GM10847 (cell line): ENCODE results near the gene PTPN1.

Experiments
- POLR2A ChIP-seq: IDR thresholded peaks from 2 replicates; pipeline ENCODE4 v1.6.1; 2011; ENCODE audit not compliant: insufficient read length; ENCODE audit errors: extremely low read depth

Gene PTPN1

DNA sequence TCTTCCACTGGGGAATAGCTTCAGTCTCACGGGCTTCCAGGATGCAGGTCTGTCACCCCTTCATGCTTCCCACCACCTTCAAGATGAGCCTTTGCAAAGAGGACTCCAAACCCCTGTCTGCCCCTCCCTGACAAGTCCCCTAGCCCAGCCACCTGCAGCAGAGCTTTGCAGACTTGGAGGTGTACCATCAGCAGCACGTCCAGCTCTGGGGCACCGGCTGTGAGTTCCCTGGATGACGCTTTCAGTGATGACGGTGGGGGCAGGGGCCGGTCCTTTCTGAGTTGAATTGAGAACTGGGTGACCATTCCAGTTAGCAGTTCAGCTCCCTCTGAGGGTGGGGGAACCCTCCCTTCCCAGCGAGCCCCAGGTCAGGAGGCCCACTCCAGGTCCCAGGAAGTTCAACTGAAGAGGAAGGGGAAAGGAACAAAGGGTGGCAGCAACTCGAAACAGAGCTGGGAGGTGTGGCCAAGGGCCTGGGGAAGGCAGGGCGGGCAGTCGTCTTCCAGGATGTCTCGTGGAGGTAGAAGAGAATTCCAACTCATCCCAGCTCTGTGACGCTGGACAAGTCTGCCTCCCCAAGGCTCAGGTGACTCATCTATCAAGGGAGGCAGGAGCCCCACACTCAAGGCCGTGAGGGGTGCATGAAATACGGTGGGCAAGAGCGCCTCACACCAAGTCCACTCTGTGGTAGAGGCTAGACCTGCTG lies 86.0 kb downstream of the PTPN1 start:
- TF ChIP-seq POLR2A, result no peak

DNA sequence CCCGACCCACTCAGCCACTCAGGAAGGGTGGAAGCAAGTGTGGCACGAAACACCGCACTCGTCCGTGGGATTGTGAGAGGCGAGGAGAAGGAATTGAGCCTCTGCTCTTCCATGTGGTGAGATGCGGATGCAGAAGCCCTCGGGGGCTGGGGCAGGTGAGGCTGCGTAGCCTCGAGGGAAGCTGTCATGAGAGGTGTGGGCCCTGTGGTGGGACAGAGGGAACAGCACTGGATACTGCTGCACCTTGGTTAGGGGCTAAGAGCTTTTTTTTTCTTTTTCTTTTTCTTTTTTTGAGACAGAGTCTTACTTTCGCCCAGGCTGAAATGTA lies 86.5 kb downstream of the PTPN1 start:
- TF ChIP-seq POLR2A, result no peak

DNA sequence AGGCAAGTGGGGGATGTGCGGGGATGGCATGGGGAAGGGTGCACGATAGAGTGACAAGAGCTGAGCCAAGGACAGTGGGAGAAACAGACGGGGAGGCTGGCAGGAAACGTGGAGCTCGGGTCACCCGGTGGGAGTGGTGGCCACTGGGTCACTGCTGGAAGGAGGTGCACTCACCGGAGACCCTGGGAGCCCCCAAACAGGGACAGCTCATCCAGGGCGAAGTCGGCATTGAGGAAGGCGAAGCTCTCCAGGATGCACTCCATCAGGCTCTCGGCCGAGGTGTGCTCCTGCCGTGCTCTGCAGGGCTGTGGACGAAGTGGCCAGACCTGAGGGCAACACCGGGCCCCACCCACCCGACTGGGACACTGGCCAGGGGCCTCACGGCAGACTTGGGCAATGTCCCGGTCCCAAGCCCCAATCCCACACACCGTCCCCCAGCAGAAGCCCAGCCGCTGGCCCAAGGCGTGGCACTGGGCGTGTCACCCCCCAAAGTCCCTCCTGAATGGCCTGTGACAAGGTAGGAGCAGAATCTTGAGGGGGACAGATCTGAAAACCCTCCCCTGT lies 87.3 kb downstream of the PTPN1 start:
- no peak for TF ChIP-seq POLR2A

GRCh38 chr20:50598074-50598473 lies 87.9 kb downstream of the PTPN1 start:
- no peak for TF ChIP-seq POLR2A

GRCh38 chr20:50600281-50600895 lies 90.2 kb downstream of the PTPN1 start:
- no peak for TF ChIP-seq POLR2A

DNA sequence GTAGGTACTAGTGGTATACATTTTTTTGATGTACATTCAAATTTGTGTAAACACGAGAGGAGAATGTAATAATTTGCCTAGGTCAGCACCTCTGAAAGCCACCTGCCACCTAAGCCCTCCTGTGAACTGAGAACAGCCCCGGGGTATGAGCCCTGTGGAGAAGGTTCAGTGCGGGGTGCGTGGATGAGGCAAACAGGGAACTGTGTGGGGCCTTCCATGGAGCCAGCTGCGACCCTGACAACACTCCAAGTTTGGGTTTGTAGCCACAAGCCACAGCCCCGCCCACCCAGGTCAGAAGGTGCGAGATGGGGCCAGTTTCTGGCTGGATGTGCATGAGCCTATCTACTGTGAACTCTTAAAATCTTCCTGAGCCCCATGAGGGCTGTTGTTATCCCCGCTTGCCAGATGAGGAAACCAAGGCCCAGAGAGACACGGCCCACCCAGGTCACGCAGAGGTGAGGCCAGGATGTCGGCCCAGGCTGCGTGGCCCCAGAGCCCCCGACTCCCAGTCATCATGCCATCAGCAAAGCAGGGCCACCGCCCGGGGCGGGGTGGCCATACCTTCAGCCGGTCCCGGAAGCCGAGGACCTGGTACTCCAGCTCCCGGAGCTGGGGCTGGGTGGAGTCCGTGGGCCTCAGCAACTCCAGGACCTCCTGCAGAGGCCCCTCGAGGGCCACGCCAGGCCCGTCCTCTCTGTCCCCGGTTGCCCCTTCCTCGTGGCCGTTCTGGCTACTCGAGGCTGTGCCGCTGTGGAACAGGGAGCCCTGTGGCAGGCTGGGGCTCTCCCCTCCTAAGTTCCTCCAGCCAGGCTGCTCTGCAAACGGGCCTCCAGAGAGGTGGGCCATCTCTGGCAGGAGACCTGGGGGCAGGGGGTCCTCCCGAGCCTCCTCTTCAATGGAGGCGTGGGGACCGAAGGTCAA lies 91.6 kb downstream of the PTPN1 start:
- no peak for TF ChIP-seq POLR2A

GRCh38 chr20:50602432-50603088 lies 92.4 kb downstream of the PTPN1 start:
- no peak for TF ChIP-seq POLR2A

DNA sequence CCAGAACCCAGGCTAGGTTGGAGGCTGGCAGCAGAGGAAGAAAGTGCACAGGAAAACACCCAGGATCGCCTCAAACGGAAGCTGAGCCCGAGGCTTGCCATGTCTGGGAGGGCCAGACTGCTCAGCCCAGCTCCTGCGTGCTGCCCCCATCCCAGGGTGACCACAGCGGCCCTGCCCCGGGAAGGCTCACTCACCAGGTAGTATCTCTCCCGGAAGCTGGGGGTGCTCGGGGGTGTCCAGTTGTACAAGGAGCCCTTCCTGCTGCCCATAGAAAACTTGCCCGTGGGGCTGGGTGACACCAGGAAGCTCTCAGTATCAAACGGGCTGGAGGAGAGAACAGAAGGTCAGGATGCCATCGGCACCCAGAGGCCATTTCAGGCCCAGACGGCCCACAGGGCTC lies 94.3 kb downstream of the PTPN1 start:
- TF ChIP-seq POLR2A, result no peak

DNA sequence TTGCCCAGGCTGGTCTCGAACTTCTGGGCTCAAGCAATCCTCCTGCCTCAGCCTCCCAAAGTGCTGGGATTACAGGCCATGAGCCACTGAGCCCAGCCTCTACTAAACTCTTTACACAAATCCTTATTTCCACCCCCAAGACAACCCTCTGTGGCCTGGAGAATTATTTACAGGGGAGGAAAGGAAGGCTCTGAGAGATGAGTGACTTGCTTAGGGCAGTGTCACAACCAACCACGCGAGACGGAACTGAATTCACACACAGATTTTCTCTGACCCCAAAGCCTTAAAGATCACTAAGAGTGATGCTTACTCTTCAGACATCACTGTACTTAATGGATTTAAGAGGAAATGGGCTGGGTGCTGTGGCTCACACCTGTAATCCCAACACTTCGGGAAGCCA lies 95.0 kb downstream of the PTPN1 start:
- TF ChIP-seq POLR2A, result no peak

GRCh38 chr20:50607436-50607835 lies 97.3 kb downstream of the PTPN1 start:
- no peak for TF ChIP-seq POLR2A

DNA sequence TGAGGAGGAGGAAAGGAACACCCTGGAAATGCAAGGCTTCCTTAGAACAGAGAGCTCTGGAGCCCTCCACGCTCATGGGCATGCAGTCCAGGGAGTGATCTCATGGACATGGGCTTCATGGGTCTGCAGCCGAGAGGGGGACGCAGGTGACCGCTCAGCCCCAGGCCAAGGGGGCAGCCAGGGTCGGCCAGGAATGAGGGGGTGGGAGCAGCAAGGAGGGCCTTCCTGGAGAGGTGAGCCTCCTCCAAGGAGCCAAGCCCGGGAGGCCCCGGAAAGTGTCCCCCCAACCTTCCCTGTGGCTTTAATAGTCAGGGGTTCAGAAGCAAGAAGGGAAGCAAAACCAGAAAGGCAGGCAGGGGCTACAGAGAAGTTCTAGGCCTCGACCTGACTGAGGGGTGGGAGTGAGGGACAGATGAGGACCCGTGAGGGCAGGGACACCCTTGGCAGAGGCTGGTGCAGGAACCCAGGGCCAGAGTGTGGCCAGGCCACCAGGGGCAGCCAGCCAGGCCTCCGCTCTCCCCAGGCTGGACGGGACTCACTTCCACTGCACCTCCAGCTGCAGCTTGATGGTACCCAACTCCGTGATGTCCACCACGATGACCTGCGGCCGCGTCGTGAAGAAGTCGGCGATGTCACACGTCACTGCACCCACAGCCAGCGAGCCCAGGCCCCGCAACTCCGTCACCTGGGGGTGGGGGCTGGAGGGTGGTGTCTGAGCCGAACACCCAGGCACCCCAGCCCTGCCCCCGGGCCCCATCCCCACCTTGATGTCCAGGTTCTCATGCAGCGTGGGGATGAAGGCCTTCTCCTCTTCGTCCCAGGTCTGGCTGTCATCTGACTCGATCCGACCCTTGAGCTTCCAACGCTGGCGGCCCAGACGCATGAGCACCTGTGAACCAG lies 97.9 kb downstream of the PTPN1 start:
- no peak for TF ChIP-seq POLR2A

DNA sequence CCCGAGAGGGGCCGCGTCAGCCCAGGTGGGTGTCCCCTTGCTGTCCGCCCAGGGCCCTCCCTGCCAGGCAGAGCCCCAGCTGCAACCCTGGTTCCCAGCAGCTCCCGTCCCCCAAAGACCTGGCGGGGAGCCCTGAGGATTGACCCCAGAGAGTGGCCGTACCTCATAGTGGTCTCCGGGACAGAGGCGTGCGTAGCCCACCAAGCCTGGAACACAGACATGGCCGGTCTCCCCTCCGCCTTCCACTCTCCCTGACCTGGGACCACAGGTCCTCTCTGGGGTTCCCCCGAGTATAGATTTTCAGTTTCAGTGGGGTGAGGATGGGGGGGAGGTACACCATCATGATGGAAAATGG lies 98.5 kb downstream of the PTPN1 start:
- no peak for TF ChIP-seq POLR2A

GRCh38 chr20:50609438-50609989 lies 99.3 kb downstream of the PTPN1 start:
- TF ChIP-seq POLR2A, result no peak

GRCh38 chr20:50610212-50610718 lies 100.1 kb downstream of the PTPN1 start:
- TF ChIP-seq POLR2A, result no peak
